WI38 (cell line): Measurements from ENCODE around the gene CYSRT1.

Experiments
- H3K4me3 ChIP-seq: 2 replicates; pipeline ENCODE4 v1.5.1; 2011; ENCODE audit warnings: low read depth, mild to moderate bottlenecking, control low read depth, low read length
- CTCF ChIP-seq: IDR thresholded peaks from 2 replicates; pipeline ENCODE4 v1.5.1; 2012; ENCODE audit warnings: low read depth, mild to moderate bottlenecking, control low read depth, low read length

Gene CYSRT1

GRCh38 chr9:137240318-137240840 is 15.4 kb downstream of the CYSRT1 start:
- H3K4me3 ChIP-seq, result peak overlapping the region; percentile 67
- TF ChIP-seq CTCF, result no peak

DNA sequence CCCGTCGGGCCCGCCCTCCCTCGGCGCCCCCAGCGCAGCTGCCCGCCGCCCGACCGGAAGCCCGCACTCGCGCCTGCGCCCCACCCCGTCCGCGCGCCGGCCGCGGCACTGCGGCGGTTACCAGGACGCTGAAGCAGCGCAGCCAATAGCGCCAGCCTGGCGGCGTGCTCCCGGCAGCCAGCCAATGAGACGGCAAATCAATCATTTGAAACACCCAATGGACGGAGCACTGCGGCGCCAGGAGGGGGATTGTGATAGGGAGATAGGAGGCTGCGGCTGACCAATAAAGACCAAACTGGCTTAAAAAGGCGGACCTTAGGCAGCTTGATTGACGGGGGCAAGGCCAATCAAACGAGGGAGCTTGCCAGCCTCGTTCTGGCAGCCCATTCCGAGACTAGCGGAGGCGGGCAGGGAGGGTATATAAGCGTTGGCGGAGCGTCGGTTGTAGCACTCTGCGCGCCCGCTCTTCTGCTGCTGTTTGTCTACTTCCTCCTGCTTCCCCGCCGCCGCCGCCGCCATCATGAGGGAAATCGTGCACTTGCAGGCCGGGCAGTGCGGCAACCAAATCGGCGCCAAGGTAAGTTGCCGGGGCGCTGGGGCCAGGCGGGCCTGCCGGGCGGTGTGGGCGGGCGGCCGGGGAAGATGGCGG is 16.0 kb downstream of the CYSRT1 start, which contains the start of gene TUBB4B:
TSS of gene TUBB4B (plus strand) at position 447 of the 649 bp plus-strand sequence. CDS start at position 521, 74 bp downstream.
- TF ChIP-seq CTCF, result no peak
- H3K4me3 ChIP-seq, result peak within 1 kb of the TSS; percentile 90

DNA sequence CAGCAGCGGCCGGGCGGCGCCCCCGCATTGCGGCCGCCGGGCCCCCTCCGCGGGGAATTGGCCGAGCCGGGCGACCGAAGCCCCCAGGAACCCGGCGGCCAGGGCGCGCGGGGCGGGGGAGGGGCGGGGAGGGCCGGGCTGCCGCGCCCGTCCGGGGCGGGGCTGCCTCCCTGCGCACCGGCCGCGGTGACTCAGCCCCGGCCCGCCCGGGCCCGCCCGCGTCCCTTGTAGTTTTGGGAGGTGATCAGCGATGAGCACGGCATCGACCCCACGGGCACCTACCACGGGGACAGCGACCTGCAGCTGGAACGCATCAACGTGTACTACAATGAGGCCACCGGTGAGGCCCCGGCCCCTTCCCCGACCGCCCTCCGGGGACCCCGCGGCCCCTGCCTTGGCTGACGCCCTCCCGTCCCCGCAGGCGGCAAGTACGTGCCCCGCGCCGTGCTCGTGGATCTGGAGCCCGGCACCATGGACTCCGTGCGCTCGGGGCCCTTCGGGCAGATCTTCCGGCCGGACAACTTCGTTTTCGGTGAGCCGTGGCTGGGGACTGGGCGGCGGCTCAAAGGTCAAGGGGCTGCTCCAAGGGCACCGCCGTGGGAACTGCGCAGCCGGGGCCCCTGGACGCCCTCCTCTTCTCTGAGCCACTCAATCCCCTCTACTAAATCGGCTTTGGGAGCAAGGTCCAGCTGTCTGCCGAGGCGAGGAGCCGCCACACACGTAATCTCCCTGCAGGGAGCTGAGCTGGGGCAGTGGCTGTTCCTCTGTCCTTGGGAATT is 16.7 kb downstream of the CYSRT1 start:
- H3K4me3 ChIP-seq, result peak overlapping the region; percentile 90
- no peak for TF ChIP-seq CTCF

DNA sequence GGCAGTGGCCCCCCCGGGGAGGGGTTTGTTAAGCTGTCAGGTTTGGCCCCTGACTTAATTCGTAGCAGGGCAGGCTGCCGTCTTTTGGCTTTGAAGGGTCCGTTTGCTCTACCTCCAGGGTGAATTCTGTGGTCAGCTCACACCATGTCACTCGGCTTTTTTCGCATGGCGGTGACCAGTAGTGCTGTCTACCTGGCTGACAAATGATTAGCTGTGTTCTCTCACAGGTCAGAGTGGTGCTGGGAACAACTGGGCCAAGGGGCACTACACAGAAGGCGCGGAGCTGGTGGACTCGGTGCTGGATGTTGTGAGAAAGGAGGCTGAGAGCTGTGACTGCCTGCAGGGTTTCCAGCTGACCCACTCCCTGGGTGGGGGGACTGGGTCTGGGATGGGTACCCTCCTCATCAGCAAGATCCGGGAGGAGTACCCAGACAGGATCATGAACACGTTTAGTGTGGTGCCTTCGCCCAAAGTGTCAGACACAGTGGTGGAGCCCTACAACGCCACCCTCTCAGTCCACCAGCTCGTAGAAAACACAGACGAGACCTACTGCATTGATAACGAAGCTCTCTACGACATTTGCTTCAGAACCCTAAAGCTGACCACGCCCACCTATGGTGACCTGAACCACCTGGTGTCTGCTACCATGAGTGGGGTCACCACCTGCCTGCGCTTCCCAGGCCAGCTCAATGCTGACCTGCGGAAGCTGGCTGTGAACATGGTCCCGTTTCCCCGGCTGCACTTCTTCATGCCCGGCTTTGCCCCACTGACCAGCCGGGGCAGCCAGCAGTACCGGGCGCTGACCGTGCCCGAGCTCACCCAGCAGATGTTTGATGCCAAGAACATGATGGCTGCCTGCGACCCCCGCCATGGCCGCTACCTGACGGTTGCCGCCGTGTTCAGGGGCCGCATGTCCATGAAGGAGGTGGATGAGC is 17.6 kb downstream of the CYSRT1 start:
- no peak for TF ChIP-seq CTCF
- peak overlapping the region; percentile 90 for H3K4me3 ChIP-seq

DNA sequence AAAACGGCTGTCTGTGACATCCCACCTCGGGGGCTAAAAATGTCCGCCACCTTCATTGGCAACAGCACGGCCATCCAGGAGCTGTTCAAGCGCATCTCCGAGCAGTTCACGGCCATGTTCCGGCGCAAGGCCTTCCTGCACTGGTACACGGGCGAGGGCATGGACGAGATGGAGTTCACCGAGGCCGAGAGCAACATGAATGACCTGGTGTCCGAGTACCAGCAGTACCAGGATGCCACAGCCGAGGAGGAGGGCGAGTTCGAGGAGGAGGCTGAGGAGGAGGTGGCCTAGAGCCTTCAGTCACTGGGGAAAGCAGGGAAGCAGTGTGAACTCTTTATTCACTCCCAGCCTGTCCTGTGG is 18.3 kb downstream of the CYSRT1 start:
- H3K4me3 ChIP-seq, result peak overlapping the region; percentile 90; the same call in 1 of the 2 replicates

DNA sequence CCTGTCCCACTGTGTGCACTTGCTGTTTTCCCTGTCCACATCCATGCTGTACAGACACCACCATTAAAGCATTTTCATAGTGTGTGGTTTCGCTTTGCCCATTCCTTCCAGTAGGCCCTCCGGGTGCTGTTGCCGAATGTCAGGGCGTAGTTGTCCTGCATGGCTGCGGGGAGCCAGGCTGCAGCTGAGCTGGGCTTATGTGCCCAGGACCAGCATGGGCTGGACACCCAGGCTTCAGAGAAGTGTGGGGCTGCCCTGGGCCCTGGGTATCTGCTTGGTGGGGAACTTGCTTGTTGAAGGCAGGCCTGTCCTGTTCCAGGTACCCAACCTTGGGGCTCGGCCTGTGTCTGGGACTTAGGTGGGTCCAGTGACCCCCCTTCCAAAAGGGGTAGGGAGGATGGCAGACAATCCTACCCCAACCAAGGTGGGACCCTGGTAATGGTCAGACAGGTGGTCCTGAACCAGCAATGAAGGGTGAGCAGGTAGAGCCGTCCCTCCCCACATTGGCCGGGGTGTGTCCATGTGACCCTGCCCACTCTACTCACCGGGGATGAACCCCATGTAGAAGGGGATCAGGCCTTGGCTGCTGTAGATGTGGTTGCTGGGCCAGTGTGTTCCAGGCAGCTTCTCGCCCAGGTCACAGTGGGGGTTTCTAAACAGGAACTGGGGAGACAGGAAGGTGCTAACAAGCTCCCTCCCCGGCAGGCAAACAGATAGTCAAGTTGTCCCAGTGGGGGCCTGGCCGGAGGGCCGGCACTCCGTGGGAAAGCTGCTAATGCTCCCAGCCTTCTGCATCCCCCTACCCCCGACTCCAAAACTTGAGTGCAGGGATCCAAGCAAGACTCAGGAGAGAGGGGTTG is 18.9 kb downstream of the CYSRT1 start:
- no peak for TF ChIP-seq CTCF
- H3K4me3 ChIP-seq, result no peak overlapping the region
